GM12878 (cell line): Measurements from ENCODE around the gene FAM13C. TPM values are rescaled to one million over a fixed set of nuclear protein-coding genes. Genes with fewer than 3 reads are reported as not detected.

Experiments used
- ATAC-seq: fragments of 200-7000 bp; cut with Tn5 transposase; 3 replicates; pipeline ENCODE4 v1.9.1; 2020; ENCODE audit warnings: mild to moderate bottlenecking, moderate library complexity
- BruUV-seq: library from RNA; stranded (reverse); fragments of 400-500 nt; replicated peaks from 2 replicates; lab custom pipeline; 2021; lab: Mats Ljungman, UMichigan
- CTCF ChIA-PET: fragments of 300-600 bp; sonication (Branson Sonifier 250); formaldehyde crosslinking; extraction: SDS; loops from one replicate; lab custom pipeline; 2021; ENCODE audit warnings: inconsistent platforms; lab: Yijun Ruan, JAX
- POLR2A ChIA-PET: fragments of 350-600 bp; formaldehyde crosslinking; extraction: SDS; loops from one replicate; lab custom pipeline; 2021; ENCODE audit warnings: inconsistent platforms; lab: Charles Lee
- RAD21 ChIA-PET: fragments of 300-600 bp; sonication (Branson Sonifier 250); formaldehyde crosslinking; loops from one replicate; lab custom pipeline; 2023; ENCODE audit warnings: antibody characterized with exemption; ENCODE audit not compliant: unreplicated experiment; lab: Charles Lee
- SMC1A ChIA-PET: fragments of 300-600 bp; sonication (Branson Sonifier 250); formaldehyde crosslinking; loops from one replicate; lab custom pipeline; 2023; ENCODE audit not compliant: unreplicated experiment, uncharacterized antibody; lab: Charles Lee
- DNase-seq: peaks from one replicate; pipeline ENCODE4 v3.0.0-alpha.2; 2011; ENCODE audit warnings: low read depth, low spot score
- FAIRE-seq: peaks from 3 replicates; lab custom pipeline; 2011; peaks lifted over from hg19 to GRCh38; lab: Jason Lieb, UNC
- H2AFZ ChIP-seq: 2 replicates; pipeline ENCODE4 v1.6.0; 2011; ENCODE audit warnings: low read depth, low read length, control low read depth; ENCODE audit not compliant: control insufficient read depth
- H3K27ac ChIP-seq: 2 replicates; pipeline ENCODE4 v1.5.1; 2011; ENCODE audit warnings: control low read depth; ENCODE audit not compliant: control insufficient read depth, insufficient read depth
- H3K27me3 ChIP-seq, 2 experiments: replicated peaks in 1 of 2; 2 replicates each; pipeline versions ENCODE4 v1.6.0 to v1.6.1; 2011; ENCODE audit warnings: low read length in 1 of 2; ENCODE audit not compliant: control insufficient read depth in 2 of 2, insufficient read depth in 2 of 2
- H3K36me3 ChIP-seq, 2 experiments: 2 replicates each; pipeline ENCODE4 v1.5.1; 2011; ENCODE audit warnings: low read length in 1 of 2; ENCODE audit not compliant: control insufficient read depth in 2 of 2, insufficient read depth in 2 of 2
- H3K4me1 ChIP-seq: 2 replicates; pipeline ENCODE4 v1.6.1; 2011; ENCODE audit warnings: mild to moderate bottlenecking, low read length, moderate library complexity, mixed read lengths; ENCODE audit not compliant: control insufficient read depth, insufficient read depth
- H3K4me2 ChIP-seq: 2 replicates; pipeline ENCODE4 v1.6.0; 2011; ENCODE audit warnings: control low read depth; ENCODE audit not compliant: control insufficient read depth, insufficient read depth
- H3K4me3 ChIP-seq: fragments of 200-600 bp; sonication (generic); 2 replicates; pipeline ENCODE4 v1.5.1; 2016
- H3K79me2 ChIP-seq: 2 replicates; pipeline ENCODE4 v1.6.0; 2011; ENCODE audit warnings: low read length; ENCODE audit not compliant: control insufficient read depth, insufficient read depth
- H3K9ac ChIP-seq: 2 replicates; pipeline ENCODE4 v1.8.0; 2011; ENCODE audit warnings: low read length, control low read depth, mixed read lengths; ENCODE audit not compliant: control insufficient read depth, insufficient read depth
- H3K9me3 ChIP-seq: replicated peaks from 3 replicates; pipeline ENCODE4 v1.5.1; 2011; ENCODE audit warnings: mild to moderate bottlenecking, low read length; ENCODE audit not compliant: control insufficient read depth, insufficient read depth
- H4K20me1 ChIP-seq: 2 replicates; pipeline ENCODE4 v1.6.0; 2011; ENCODE audit not compliant: control insufficient read depth, insufficient read depth
- CREB1 ChIP-seq: IDR thresholded peaks from 2 replicates; pipeline ENCODE4 v1.6.1; 2012; ENCODE audit warnings: low read depth, mild to moderate bottlenecking, inconsistent platforms
- GABPA ChIP-seq: IDR thresholded peaks from 2 replicates; pipeline ENCODE4 v1.6.1; 2014; ENCODE audit warnings: antibody characterized with exemption, low read depth, mild to moderate bottlenecking, inconsistent platforms
- NBN ChIP-seq: fragments of 450-650 bp; IDR thresholded peaks from 2 replicates; pipeline ENCODE4 v1.6.1; 2016
- NRF1 ChIP-seq: conservative IDR thresholded peaks from 2 replicates; pipeline ENCODE4 v1.6.1; 2011; ENCODE audit warnings: mild to moderate bottlenecking, low read depth, low read length, improper control_type of control experiment
- TCF3 ChIP-seq: IDR thresholded peaks from 2 replicates; pipeline ENCODE4 v1.6.1; 2012; ENCODE audit warnings: low read depth, mild to moderate bottlenecking, low read length, borderline replicate concordance; ENCODE audit not compliant: insufficient read depth
- ZBED1 ChIP-seq: IDR thresholded peaks from 2 replicates; pipeline ENCODE4 v1.6.1; 2016; ENCODE audit warnings: borderline replicate concordance
- WGBS: methylation state at CpG from one replicate; pipeline ENCODE4 v1.1.6; 2016; ENCODE audit warnings: low lambda C conversion rate; ENCODE audit not compliant: insufficient replicate concordance, insufficient coverage; ENCODE audit errors: missing lambda C conversion rate; 5-methylcytosine and 5-hydroxymethylcytosine counted together
- in situ Hi-C: fragments of 300-500 bp; cut with MboI; formaldehyde crosslinking; loops from 9 replicates; pipeline ENCODE4 v1.14.3; 2018; ENCODE audit warnings: mixed read lengths
- intact Hi-C: fragments of 100-400 bp; cut with micrococcal nuclease; formaldehyde crosslinking; loops from one replicate; pipeline ENCODE4 v1.14.2; 2022; ENCODE audit not compliant: unreplicated experiment
- polyA plus RNA-seq, 11 experiments: library from polyadenylated mRNA; depleted of rRNA in 4 of 11; unstranded in 6 of 11; stranded (reverse) in 5 of 11; fragments of >200 nt; fragmentation: Nextera tagmentation in 4 of 11; fragmentation: Illumina TruSeq in 1 of 11; extraction: Ambion mirVana in 4 of 11; extraction: Trizol in 1 of 11; gene quantifications; 1 replicate in 1 of 11; 2 replicates in 10 of 11; pipeline versions ENCODE4 v1.2.1 to v1.2.3, GENCODE V29; 2011 to 2016; ENCODE audit warnings: inconsistent platforms in 2 of 11, missing spikeins in 2 of 11, low read depth in 1 of 11
- total RNA-seq, 4 experiments: library from RNA; depleted of rRNA in 3 of 4; stranded (reverse); fragments of >200 nt in 3 of 4; fragmentation: Illumina TruSeq in 1 of 4; extraction: Trizol in 1 of 4; gene quantifications; 2 replicates each; pipeline versions ENCODE4 v1.2.1 to v1.2.3, GENCODE V29; 2013 to 2021
- TF ChIP-seq, protein P1 (sequence below): IDR thresholded peaks from 2 replicates; pipeline ENCODE4 v1.6.1; 2012; ENCODE audit warnings: low read depth, low read length, improper control_type of control experiment
- TF ChIP-seq, protein P2 (sequence below): IDR thresholded peaks from 2 replicates; pipeline ENCODE4 v1.6.1; 2012; ENCODE audit warnings: mild to moderate bottlenecking, low read depth, low read length
- TF ChIP-seq, protein P3 (sequence below): IDR thresholded peaks from 2 replicates; pipeline ENCODE4 v1.6.1; 2012; ENCODE audit warnings: low read length, inconsistent platforms
- TF ChIP-seq, protein P4 (sequence below): IDR thresholded peaks from 2 replicates; pipeline ENCODE4 v1.6.1; 2011; ENCODE audit warnings: borderline replicate concordance, low read depth, mild to moderate bottlenecking, moderate library complexity, mixed read lengths, low read length; ENCODE audit not compliant: insufficient read depth; ENCODE audit errors: extremely low read length

FAM13C gene
- total and polyA plus RNA-seq, 10 of the 15 experiments (the other 5 are each of a cell fraction or from before 2014, with no cell fraction given): 0.04 to 0.31 (median 0.13) TPM; not detected in 5

DNA sequence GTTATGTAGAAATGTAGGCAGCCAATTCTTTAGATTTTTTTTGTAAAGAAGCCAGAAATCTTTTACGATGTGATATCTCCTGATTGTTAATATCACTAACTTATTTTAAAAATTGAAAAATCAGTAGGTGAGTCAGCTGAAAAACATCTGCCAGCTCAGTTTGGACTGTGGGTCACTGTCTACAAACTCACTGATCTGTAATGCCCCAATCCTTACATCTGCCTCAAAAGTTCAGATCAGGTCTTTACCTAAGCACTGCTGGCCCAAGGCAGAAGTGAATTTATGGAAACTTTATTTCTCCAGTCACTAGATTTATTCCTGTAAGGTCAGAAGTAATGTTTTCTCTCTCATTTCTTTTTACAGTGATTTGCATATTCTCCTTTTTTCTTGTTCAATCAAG is 31.0 kb upstream of the FAM13C start:
- ChIA-PET CTCF (interaction anchor here (1.0 kb wide), 1 partner anchor 441 kb away, joined by 3 read pairs; no protein-coding TSS in a partner anchor), POLR2A (no interaction called here), RAD21 (no interaction called here), SMC1A (no interaction called here)
- Histone ChIP-seq H3K4me2 (no peak overlapping the region), H4K20me1 (no peaks in the 10 kb centered on the region), H2AFZ (no peak overlapping the region), H3K4me3 (no peak overlapping the region), H3K27me3 (no peaks in the 10 kb centered on the region), H3K4me1 (no peaks in the 10 kb centered on the region), H3K79me2 (no peaks in the 10 kb centered on the region), H3K9ac (no peak overlapping the region), H3K27ac (no peak overlapping the region), H3K36me3 (no peaks in the 10 kb centered on the region), H3K9me3 (no peaks in the 10 kb centered on the region)
- TF ChIP-seq CREB1 (no peak), NRF1 (no peak), ZBED1 (no peak), GABPA (no peak), NBN (no peak), TCF3 (no peak)
- TF ChIP-seq, protein P1, sequence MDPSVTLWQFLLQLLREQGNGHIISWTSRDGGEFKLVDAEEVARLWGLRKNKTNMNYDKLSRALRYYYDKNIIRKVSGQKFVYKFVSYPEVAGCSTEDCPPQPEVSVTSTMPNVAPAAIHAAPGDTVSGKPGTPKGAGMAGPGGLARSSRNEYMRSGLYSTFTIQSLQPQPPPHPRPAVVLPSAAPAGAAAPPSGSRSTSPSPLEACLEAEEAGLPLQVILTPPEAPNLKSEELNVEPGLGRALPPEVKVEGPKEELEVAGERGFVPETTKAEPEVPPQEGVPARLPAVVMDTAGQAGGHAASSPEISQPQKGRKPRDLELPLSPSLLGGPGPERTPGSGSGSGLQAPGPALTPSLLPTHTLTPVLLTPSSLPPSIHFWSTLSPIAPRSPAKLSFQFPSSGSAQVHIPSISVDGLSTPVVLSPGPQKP: no peak
- TF ChIP-seq, protein P2, sequence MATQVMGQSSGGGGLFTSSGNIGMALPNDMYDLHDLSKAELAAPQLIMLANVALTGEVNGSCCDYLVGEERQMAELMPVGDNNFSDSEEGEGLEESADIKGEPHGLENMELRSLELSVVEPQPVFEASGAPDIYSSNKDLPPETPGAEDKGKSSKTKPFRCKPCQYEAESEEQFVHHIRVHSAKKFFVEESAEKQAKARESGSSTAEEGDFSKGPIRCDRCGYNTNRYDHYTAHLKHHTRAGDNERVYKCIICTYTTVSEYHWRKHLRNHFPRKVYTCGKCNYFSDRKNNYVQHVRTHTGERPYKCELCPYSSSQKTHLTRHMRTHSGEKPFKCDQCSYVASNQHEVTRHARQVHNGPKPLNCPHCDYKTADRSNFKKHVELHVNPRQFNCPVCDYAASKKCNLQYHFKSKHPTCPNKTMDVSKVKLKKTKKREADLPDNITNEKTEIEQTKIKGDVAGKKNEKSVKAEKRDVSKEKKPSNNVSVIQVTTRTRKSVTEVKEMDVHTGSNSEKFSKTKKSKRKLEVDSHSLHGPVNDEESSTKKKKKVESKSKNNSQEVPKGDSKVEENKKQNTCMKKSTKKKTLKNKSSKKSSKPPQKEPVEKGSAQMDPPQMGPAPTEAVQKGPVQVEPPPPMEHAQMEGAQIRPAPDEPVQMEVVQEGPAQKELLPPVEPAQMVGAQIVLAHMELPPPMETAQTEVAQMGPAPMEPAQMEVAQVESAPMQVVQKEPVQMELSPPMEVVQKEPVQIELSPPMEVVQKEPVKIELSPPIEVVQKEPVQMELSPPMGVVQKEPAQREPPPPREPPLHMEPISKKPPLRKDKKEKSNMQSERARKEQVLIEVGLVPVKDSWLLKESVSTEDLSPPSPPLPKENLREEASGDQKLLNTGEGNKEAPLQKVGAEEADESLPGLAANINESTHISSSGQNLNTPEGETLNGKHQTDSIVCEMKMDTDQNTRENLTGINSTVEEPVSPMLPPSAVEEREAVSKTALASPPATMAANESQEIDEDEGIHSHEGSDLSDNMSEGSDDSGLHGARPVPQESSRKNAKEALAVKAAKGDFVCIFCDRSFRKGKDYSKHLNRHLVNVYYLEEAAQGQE: no peak
- TF ChIP-seq, protein P3, sequence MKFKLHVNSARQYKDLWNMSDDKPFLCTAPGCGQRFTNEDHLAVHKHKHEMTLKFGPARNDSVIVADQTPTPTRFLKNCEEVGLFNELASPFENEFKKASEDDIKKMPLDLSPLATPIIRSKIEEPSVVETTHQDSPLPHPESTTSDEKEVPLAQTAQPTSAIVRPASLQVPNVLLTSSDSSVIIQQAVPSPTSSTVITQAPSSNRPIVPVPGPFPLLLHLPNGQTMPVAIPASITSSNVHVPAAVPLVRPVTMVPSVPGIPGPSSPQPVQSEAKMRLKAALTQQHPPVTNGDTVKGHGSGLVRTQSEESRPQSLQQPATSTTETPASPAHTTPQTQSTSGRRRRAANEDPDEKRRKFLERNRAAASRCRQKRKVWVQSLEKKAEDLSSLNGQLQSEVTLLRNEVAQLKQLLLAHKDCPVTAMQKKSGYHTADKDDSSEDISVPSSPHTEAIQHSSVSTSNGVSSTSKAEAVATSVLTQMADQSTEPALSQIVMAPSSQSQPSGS: no peak
- TF ChIP-seq, protein P4, sequence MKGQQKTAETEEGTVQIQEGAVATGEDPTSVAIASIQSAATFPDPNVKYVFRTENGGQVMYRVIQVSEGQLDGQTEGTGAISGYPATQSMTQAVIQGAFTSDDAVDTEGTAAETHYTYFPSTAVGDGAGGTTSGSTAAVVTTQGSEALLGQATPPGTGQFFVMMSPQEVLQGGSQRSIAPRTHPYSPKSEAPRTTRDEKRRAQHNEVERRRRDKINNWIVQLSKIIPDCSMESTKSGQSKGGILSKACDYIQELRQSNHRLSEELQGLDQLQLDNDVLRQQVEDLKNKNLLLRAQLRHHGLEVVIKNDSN: no peak
- intact Hi-C loops: no loop called here
- FAIRE-seq (no peak), DNase-seq (no peak), ATAC-seq (no peak)
- no TSS peak for BruUV-seq
- WGBS: 23% methylated on average over 1 of the region's 1 CpG
- in situ Hi-C loops: no loop called here
